Natural killer cell (primary cell): Measurements from ENCODE around the gene SHROOM1. TPM values are rescaled to one million over a fixed set of nuclear protein-coding genes. Genes with fewer than 3 reads are reported as not detected.
A peak's percentile ranks its signal among the peaks of the same experiment; 100 is the strongest.

Experiments used
- ATAC-seq, 3 donors: fragments of 150-1000 bp in 2 of 3; fragments of 200-7000 bp in 1 of 3; cut with Tn5 transposase; 1 replicate in 1 of 3; 2 replicates in 2 of 3; pipeline ENCODE4 v1.10.0; 2021; ENCODE audit warnings: mild to moderate bottlenecking in 2 of 3, moderate library complexity in 2 of 3
- DNase-seq, 2 donors: peaks; one replicate each; pipeline versions ENCODE4 v3.0.0 to v3.0.0-alpha.2; 2013 to 2021; ENCODE audit warnings: mixed read lengths in 1 of 2
- H3K27ac ChIP-seq: one replicate; pipeline ENCODE4 v1.5.1; 2013; ENCODE audit warnings: mild to moderate bottlenecking, low read length
- H3K27me3 ChIP-seq: one replicate; pipeline ENCODE4 v1.6.1; 2013; ENCODE audit warnings: low read length; ENCODE audit not compliant: control insufficient read depth, insufficient read depth
- H3K36me3 ChIP-seq: one replicate; pipeline ENCODE4 v1.6.1; 2013; ENCODE audit warnings: low read length; ENCODE audit not compliant: control insufficient read depth, insufficient read depth
- H3K4me1 ChIP-seq: one replicate; pipeline ENCODE4 v1.6.1; 2013; ENCODE audit warnings: low read length; ENCODE audit not compliant: control insufficient read depth, insufficient read depth
- H3K4me3 ChIP-seq: one replicate; pipeline ENCODE4 v1.5.1; 2013; ENCODE audit warnings: low read length
- H3K9me3 ChIP-seq: one replicate; pipeline ENCODE4 v1.6.1; 2013; ENCODE audit warnings: low read length; ENCODE audit not compliant: control insufficient read depth, insufficient read depth
- H3K27ac Mint-ChIP-seq, 2 donors: one replicate each; pipeline ENCODE4 v1.8.0; 2022; ENCODE audit warnings: mild to moderate bottlenecking in 2 of 2, mixed read lengths in 2 of 2, moderate library complexity in 1 of 2
- H3K27me3 Mint-ChIP-seq, 2 donors: one replicate each; pipeline ENCODE4 v1.8.0; 2022; ENCODE audit warnings: low read depth in 2 of 2, mixed read lengths in 2 of 2
- H3K36me3 Mint-ChIP-seq: one replicate; pipeline ENCODE4 v1.8.0; 2022; ENCODE audit warnings: mixed read lengths
- H3K4me1 Mint-ChIP-seq, 2 donors: one replicate each; pipeline ENCODE4 v1.8.0; 2022; ENCODE audit warnings: mixed read lengths in 2 of 2
- H3K4me3 Mint-ChIP-seq: one replicate; pipeline ENCODE4 v1.8.0; 2022; ENCODE audit warnings: mild to moderate bottlenecking, moderate library complexity, mixed read lengths
- H3K9me3 Mint-ChIP-seq, 2 donors: one replicate each; pipeline ENCODE4 v1.8.0; 2022; ENCODE audit warnings: mixed read lengths in 2 of 2
- WGBS: methylation state at CpG from one replicate; pipeline ENCODE4 v1.1.7; 2013; ENCODE audit warnings: missing lambda C conversion rate; ENCODE audit not compliant: insufficient coverage; 5-methylcytosine and 5-hydroxymethylcytosine counted together
- intact Hi-C: fragments of 100-400 bp; cut with micrococcal nuclease; formaldehyde crosslinking; loops from one replicate; pipeline ENCODE4 v1.14.2; 2022
- total RNA-seq, 4 donors: library from RNA; stranded (reverse); fragments of 120-200 nt in 1 of 4; gene quantifications; one replicate each; pipeline versions ENCODE4 v1.2.3 to v1.2.4, GENCODE V29; 2013 to 2022
- TF ChIP-seq, protein P1 (sequence below): fragments of 200-600 bp; IDR thresholded peaks from one replicate; pipeline ENCODE4 v1.8.0; 2022; ENCODE audit warnings: antibody characterized with exemption

SHROOM1 gene
- total RNA-seq, 3 donors from 2014 or later (not counting 1 experiment from before 2014, with no cell fraction given), result 0.82 to 3.5 (median 0.85) TPM

GRCh38 chr5:132827943-132828673, 2.3 kb downstream of the SHROOM1 start:
- Mint-ChIP-seq H3K36me3 (no peaks in the 10 kb centered on the region), H3K4me3 (peak overlapping the region; percentile 1), H3K27me3 (peaks cover 36 to 58% of the 10 kb centered on the region in 2 donors), H3K9me3 (no peaks in the 10 kb centered on the region), H3K4me1 (peaks cover 6 to 19% of the 10 kb centered on the region in 2 donors), H3K27ac (no peak overlapping the region)
- H3K36me3 ChIP-seq, result no peaks in the 10 kb centered on the region
- H3K4me3 ChIP-seq, result no peak overlapping the region
- WGBS, result 92% methylated on average over 3 of the region's 4 CpGs
- H3K27ac ChIP-seq, result no peak overlapping the region
- DNase-seq, result peak in 1 of 2 donors; percentile 6
- TF ChIP-seq, protein P1, sequence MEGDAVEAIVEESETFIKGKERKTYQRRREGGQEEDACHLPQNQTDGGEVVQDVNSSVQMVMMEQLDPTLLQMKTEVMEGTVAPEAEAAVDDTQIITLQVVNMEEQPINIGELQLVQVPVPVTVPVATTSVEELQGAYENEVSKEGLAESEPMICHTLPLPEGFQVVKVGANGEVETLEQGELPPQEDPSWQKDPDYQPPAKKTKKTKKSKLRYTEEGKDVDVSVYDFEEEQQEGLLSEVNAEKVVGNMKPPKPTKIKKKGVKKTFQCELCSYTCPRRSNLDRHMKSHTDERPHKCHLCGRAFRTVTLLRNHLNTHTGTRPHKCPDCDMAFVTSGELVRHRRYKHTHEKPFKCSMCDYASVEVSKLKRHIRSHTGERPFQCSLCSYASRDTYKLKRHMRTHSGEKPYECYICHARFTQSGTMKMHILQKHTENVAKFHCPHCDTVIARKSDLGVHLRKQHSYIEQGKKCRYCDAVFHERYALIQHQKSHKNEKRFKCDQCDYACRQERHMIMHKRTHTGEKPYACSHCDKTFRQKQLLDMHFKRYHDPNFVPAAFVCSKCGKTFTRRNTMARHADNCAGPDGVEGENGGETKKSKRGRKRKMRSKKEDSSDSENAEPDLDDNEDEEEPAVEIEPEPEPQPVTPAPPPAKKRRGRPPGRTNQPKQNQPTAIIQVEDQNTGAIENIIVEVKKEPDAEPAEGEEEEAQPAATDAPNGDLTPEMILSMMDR, result no peak
- no peaks in the 10 kb centered on the region for H3K9me3 ChIP-seq
- peaks cover 35% of the 10 kb centered on the region for H3K27me3 ChIP-seq
- intact Hi-C loops, result no loop called here
- peaks cover 18% of the 10 kb centered on the region for H3K4me1 ChIP-seq
- no peak for ATAC-seq

- no peaks in the 10 kb centered on the region for H3K36me3 Mint-ChIP-seq
- H3K4me1 ChIP-seq, result peaks cover 18% of the 10 kb centered on the region
- peaks cover 6 to 19% of the 10 kb centered on the region in 2 donors for H3K4me1 Mint-ChIP-seq
- no peaks in the 10 kb centered on the region for H3K9me3 ChIP-seq
- H3K4me3 ChIP-seq, result no peak overlapping the region
- H3K4me3 Mint-ChIP-seq, result no peak overlapping the region
- WGBS, result 86% methylated on average over 6 of the region's 6 CpGs
- H3K9me3 Mint-ChIP-seq, result no peaks in the 10 kb centered on the region
- peaks cover 35 to 63% of the 10 kb centered on the region in 2 donors for H3K27me3 Mint-ChIP-seq
- TF ChIP-seq, protein P1, result no peak
- ATAC-seq, result no peak
- intact Hi-C loops, result no loop called here
- no peak for DNase-seq
- peaks cover 37% of the 10 kb centered on the region for H3K27me3 ChIP-seq
- no peak overlapping the region for H3K27ac Mint-ChIP-seq
- no peak overlapping the region for H3K27ac ChIP-seq
- no peaks in the 10 kb centered on the region for H3K36me3 ChIP-seq
These were observed 3.9 kb downstream of the SHROOM1 start for GRCh38 chr5:132826424-132827082.

- intact Hi-C loops, result no loop called here
- TF ChIP-seq, protein P1, result no peak
- ATAC-seq, result no peak
These were observed 4.5 kb downstream of the SHROOM1 start for GRCh38 chr5:132825834-132826391.

More at GRCh38 chr5:132825834-132826391, 4.5 kb downstream of the SHROOM1 start:
- Histone ChIP-seq H3K27ac (no peak overlapping the region), H3K9me3 (no peaks in the 10 kb centered on the region), H3K4me3 (no peak overlapping the region), H3K27me3 (peaks cover 37% of the 10 kb centered on the region), H3K4me1 (peaks cover 17% of the 10 kb centered on the region), H3K36me3 (no peaks in the 10 kb centered on the region)
- peaks cover 6 to 13% of the 10 kb centered on the region in 2 donors for H3K4me1 Mint-ChIP-seq
- 14% methylated on average over 43 of the region's 43 CpGs for WGBS
- no peaks in the 10 kb centered on the region for H3K9me3 Mint-ChIP-seq
- no peaks in the 10 kb centered on the region for H3K36me3 Mint-ChIP-seq
- DNase-seq, result peak in 1 of 2 donors; percentile 41
- no peak overlapping the region for H3K4me3 Mint-ChIP-seq
- H3K27ac Mint-ChIP-seq, result no peak overlapping the region
- peaks cover 29 to 60% of the 10 kb centered on the region in 2 donors for H3K27me3 Mint-ChIP-seq
